Measurements from ENCODE around the gene NLGN4X.

The NLGN4X gene

DNA sequence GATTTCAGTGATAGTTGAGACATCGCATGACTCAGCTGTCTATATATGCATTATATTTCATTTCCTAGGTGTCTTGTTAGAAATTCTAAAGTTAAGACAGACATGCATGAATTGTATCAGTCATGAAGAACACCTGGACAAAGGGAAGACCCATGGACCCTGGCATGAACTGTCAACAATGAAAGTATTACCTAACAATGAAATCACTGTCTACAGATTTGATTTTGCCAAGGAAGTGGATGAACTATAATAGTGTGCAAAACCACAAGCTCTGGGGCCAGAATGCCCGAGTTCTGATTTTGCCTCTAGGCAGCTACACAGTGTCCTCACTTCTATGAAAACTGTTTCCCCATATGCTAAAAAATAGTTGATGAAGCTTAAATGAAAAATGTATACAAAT, 386.1 kb downstream of the NLGN4X start:
- no peak for DNase-seq
